ENCODE data around the gene CDC23.

The CDC23 gene

DNA sequence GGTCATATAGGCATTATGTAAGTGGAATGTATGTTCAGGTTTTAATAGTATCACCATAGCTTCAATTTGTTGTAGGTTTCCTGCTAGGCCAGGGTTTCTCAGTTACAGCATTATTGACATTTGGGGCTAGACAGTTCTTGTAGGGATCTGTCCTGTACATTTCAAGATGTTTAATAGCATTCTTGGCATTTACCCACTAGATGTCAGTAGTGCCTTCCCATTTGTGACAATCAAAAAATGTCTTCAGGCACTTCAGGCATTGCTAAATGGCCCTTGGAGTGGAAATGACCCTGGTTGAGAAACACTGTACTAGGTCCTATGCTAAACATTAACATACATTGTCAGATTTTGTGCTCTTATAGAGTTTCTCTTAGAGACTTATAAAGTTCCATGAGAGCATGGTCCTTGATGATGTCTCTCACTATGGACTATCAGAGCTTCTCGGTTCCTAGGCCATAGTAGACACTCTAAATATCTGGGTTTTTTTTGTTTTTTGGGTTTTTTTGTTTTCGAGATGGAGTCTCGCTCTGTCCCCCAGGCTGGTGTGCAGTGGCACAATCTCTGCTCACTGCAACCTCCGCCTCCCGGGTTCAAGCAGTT, 32.8 kb downstream of the CDC23 start:
- TF ChIP-seq PKNOX1 (IDR thresholded peaks at IDR 0.05) (peak; percentile 59), FOXM1 (IDR thresholded peaks at IDR 0.05; ENCODE audit: borderline replicate concordance) (no peak)
- CTCF ChIA-PET, result interaction anchor here (0.6 to 1.8 kb wide), 8 partner anchors 43 to 323 kb away, joined by 3 to 6 read pairs (median 4); partner anchors contain the start of genes CDC25C and KDM3B
- peak; percentile 53 for DNase-seq (ENCODE audit: extremely low spot score)
- POLR2A ChIA-PET, result interaction anchor here (0.6 to 2.6 kb wide), 5 partner anchors 8 to 518 kb away, joined by 3 to 19 read pairs (median 6); partner anchors contain the start of gene CDC23

- ChIA-PET CTCF (interaction anchor here (0.6 to 1.8 kb wide), 15 partner anchors 27 to 324 kb away, joined by 3 to 6 read pairs (median 4); partner anchors contain the start of genes CDC25C and KDM3B), POLR2A (interaction anchor here (0.7 to 2.6 kb wide), 24 partner anchors 9 to 325 kb away, joined by 3 to 19 read pairs (median 5); partner anchors contain the start of genes CDC23, CDC25C, FAM53C and KDM3B)
- TF ChIP-seq ARNT (IDR thresholded peaks at IDR 0.05) (no peak), L3MBTL2 (conservative IDR thresholded peaks at IDR 0.05) (0 out of 2 replicates have a peak, but pooled peaks have one; percentile 2)
- DNase-seq (ENCODE audit: extremely low spot score), result peak; percentile 27
Measured at GRCh38 chr5:138179277-138179857, 33.8 kb downstream of the CDC23 start.

DNA sequence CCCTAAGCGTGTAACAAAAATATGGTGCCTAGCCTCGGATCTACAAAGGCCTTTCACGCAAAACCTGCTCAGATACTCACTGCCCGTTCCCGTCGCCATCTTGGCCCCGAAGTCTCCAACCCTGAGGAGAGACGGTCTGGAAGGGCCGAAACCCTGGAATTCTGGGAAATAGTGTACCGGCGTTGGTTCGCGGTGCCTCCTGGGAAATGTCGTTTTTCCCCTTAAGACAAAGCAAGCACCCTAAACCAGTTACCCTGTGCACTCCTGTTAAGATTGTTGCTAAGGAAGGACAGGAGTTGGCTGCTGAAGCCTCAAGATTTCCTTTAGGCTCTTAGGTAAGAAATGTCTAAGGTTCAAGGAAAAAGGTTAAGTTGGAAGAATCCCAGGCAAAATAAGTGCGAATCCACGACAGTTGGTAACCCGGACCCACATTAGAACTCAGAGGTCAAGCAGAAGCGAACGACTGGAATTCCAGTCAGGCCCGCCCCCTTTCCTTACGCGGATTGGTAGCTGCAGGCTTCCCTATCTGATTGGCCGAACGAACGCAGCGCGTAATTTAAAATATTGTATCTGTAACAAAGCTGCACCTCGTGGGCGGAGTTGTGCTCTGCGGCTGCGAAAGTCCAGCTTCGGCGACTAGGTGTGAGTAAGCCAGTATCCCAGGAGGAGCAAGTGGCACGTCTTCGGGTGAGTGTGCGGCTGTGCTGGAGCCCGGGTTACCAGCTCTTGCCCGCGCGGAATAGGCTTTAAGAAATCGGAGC, 34.4 kb downstream of the CDC23 start, which contains the start of the genes BRD8 and KIF20A:
Gene BRD8, minus strand, starts transcription at position 115 of the 761 bp plus-strand sequence. Its CDS starts 16 bp downstream, at position 99.
Gene KIF20A, plus strand, starts transcription at position 597 of the 761 bp plus-strand sequence. CDS start 569 bp downstream, outside the sequence.
- DNase-seq (ENCODE audit: extremely low spot score), result peak; percentile 89
- TF ChIP-seq ELF4 (IDR thresholded peaks at IDR 0.05) (0 out of 2 replicates have a peak, but pooled peaks have one; percentile 23), FOXM1 (IDR thresholded peaks at IDR 0.05; ENCODE audit: borderline replicate concordance) (peak; percentile 99), SUZ12 (IDR thresholded peaks at IDR 0.05) (peak; percentile 58), L3MBTL2 (conservative IDR thresholded peaks at IDR 0.05) (peak; percentile 85), LEF1 (IDR thresholded peaks at IDR 0.05; ENCODE audit: borderline replicate concordance) (no peak), HDGF (IDR thresholded peaks at IDR 0.05; ENCODE audit: borderline replicate concordance) (no peak), NFRKB (IDR thresholded peaks at IDR 0.05) (peak; percentile 63; the same call in 1 of the 2 replicates), ZNF384 (IDR thresholded peaks at IDR 0.05) (no peak), PKNOX1 (IDR thresholded peaks at IDR 0.05) (peak; percentile 38; the same call in 1 of the 2 replicates)
- ChIA-PET CTCF (interaction anchor here (0.6 to 1.8 kb wide), 10 partner anchors 26 to 324 kb away, joined by 3 to 6 read pairs (median 4); no protein-coding TSS in a partner anchor), POLR2A (interaction anchor here (0.6 to 2.6 kb wide), 26 partner anchors 9 to 326 kb away, joined by 3 to 19 read pairs (median 5); partner anchors contain the start of genes CDC23, CDC25C, FAM53C and KDM3B)

DNA sequence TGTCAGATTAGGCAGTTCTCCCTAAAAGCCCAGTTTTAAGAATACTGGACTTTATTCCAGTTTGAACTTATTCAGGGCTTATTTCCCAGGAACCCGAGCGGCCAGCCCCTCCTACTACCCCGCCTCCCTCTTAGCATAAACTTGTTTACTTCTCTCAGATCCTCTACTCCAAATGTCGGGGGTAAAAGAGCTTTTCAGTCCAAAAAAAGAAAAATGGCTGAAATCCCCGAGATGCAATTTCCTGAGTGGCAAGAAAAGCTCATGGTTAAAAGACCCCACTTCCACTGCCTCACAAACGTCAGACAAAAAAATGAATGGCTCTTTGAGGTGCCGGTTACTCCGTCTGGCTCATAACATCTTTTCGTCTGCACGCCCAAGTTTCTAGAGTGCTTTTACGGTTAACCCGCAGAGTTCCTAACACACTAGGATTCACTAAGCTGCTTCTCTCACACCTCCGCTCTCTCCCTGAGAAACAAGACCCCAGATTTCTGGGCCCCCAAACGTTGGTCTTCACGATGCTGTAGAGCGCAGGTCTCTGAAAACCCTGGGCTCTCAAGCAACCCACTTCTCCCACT, 35.1 kb downstream of the CDC23 start:
- POLR2A ChIA-PET, result interaction anchor here (0.6 to 2.6 kb wide), 8 partner anchors 10 to 272 kb away, joined by 3 to 14 read pairs (median 6); partner anchors contain the start of gene CDC23
- TF ChIP-seq SUZ12 (IDR thresholded peaks at IDR 0.05), result no peak
- TF ChIP-seq PKNOX1 (IDR thresholded peaks at IDR 0.05), result no peak
- TF ChIP-seq ARNT (IDR thresholded peaks at IDR 0.05), result no peak
- no peak for TF ChIP-seq BHLHE40 (IDR thresholded peaks at IDR 0.05; ENCODE audit: borderline replicate concordance)
- no peak for TF ChIP-seq FOXA1 (IDR thresholded peaks at IDR 0.05)
- peak; percentile 46 for DNase-seq (ENCODE audit: extremely low spot score)
- CTCF ChIA-PET, result interaction anchor here (0.6 to 1.6 kb wide), 5 partner anchors 39 to 257 kb away, joined by 3 to 4 read pairs (median 4); no protein-coding TSS in a partner anchor

DNA sequence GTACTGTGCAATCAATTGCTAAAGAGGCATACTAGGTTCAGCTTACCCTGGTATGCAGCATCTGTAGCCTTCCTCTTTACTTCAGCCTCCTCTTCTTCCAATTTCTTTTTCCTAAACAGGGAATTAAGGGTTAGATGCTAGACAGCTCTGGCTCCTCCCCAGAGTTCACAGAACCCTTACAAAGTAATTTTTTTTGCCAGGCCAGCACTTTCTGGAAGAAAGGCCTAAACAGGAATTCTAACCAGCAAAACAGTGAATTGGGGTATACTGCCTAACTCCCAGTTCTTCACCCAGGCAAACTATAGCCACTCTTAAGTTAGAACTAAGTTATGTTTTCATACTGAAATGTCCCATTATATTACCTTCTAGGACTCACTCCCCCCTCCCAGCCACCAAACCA, 42.8 kb downstream of the CDC23 start:
- POLR2A ChIA-PET, result no interaction called here
- no peak for DNase-seq (ENCODE audit: extremely low spot score)
- no peak for TF ChIP-seq CTBP1 (IDR thresholded peaks at IDR 0.05; ENCODE audit: borderline replicate concordance)
- TF ChIP-seq BHLHE40 (IDR thresholded peaks at IDR 0.05; ENCODE audit: borderline replicate concordance), result no peak
- CTCF ChIA-PET, result interaction anchor here (0.6 to 0.7 kb wide), 2 partner anchors 93 to 113 kb away, joined by 3 to 4 read pairs; no protein-coding TSS in a partner anchor

- TF ChIP-seq NFRKB (IDR thresholded peaks at IDR 0.05), result no peak
- TF ChIP-seq CTBP1 (IDR thresholded peaks at IDR 0.05; ENCODE audit: borderline replicate concordance), result no peak
- no peak for TF ChIP-seq ARNT (IDR thresholded peaks at IDR 0.05)
- CTCF ChIA-PET, result no interaction called here
- POLR2A ChIA-PET, result no interaction called here
- DNase-seq (ENCODE audit: extremely low spot score), result no peak
Measured at GRCh38 chr5:138169124-138169523, 44.0 kb downstream of the CDC23 start.
